Raji (cell line): ENCODE results near the gene BEAN1.

Experiments
- POLR2A ChIP-seq: IDR thresholded peaks from 2 replicates; pipeline ENCODE4 v1.6.1; 2011; ENCODE audit warnings: low read depth, low read length, control low read depth; ENCODE audit not compliant: insufficient read depth

The BEAN1 gene

GRCh38 chr16:66508248-66508913 lies 81.3 kb downstream of the BEAN1 start:
- no peak for TF ChIP-seq POLR2A

GRCh38 chr16:66508914-66509496 lies 81.9 kb downstream of the BEAN1 start:
- TF ChIP-seq POLR2A, result no peak

GRCh38 chr16:66509576-66509975 lies 82.5 kb downstream of the BEAN1 start:
- no peak for TF ChIP-seq POLR2A

GRCh38 chr16:66510298-66510697 lies 83.2 kb downstream of the BEAN1 start:
- TF ChIP-seq POLR2A, result no peak

- TF ChIP-seq POLR2A, result no peak
Measured at GRCh38 chr16:66510711-66511601, 83.9 kb downstream of the BEAN1 start.

DNA sequence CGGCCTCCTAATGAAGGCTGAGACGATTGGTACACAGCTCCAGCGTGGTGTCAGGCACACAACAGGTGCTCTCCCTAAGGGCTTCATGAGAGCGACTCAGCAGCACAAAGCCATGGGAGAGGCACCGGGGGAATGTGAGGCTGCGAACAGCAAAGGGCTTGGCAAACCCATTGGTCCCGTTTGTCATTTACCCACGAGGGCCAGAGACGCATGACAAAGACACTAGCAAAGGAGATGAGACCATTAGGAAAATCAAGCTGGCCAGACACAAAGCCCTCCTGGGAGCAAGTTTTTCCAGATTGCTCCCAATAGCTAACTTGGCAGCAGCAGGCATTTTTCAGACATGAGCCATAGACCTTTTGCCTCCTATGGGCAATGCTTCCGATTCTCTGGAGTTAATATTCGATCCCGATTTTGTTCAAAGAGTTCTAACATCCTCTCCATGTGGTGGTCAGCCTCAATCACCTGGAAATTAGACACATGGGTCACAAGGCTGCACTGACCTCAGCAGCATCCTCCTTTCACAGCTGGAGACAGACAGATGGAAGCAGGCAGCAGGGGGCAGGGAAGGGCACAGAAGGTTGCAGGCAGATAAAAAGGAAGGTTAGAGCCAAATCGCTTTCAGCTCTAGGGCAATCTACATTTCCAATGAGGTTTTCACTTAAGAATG lies 84.6 kb downstream of the BEAN1 start:
- no peak for TF ChIP-seq POLR2A

- no peak for TF ChIP-seq POLR2A
Measured at GRCh38 chr16:66512272-66513110, 85.4 kb downstream of the BEAN1 start.

DNA sequence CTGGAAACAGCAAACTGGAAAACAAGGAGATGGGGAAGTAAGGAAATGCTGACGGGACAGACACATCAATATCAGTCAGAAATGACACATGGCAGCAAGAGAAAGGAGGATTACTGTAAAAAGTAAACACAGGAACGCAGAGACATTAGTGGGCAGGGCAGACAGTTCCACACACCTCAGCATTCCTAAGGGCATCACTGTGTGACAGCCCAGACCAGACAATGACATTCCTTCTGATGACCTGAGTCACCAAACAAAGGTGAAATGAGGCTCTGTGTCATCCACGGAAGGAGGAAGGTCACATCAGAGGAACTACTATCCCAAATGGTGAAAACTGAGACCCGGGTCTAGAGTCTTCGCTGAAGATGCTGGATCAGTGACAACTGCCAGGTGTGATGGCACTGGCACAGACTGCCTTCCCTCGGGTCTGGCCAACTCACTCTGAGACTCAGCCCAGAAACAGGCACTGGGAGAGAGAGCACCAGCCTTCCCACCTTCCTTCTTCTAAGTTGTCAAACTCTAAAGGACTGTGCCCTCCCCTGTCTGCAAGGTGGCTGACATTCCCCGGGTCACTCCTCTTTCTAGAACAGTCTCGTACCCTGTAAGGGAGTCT lies 86.1 kb downstream of the BEAN1 start:
- TF ChIP-seq POLR2A, result no peak

- no peak for TF ChIP-seq POLR2A
Measured at GRCh38 chr16:66515596-66516508, 88.8 kb downstream of the BEAN1 start.

DNA sequence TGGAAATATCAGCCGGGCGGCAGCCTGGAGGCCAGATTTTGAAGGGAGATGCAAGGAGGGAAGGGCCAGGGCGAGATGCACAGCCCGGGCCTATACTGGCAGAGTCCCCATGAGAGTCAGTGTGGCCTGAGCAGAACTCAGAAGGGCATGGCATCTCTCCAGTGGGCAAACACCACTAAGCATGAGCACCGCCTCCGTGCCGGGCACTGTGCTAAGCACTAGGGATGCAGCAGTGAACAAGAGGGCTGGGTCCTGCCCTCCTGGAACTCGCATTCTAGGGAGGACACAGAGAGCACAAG lies 89.4 kb downstream of the BEAN1 start:
- no peak for TF ChIP-seq POLR2A

DNA sequence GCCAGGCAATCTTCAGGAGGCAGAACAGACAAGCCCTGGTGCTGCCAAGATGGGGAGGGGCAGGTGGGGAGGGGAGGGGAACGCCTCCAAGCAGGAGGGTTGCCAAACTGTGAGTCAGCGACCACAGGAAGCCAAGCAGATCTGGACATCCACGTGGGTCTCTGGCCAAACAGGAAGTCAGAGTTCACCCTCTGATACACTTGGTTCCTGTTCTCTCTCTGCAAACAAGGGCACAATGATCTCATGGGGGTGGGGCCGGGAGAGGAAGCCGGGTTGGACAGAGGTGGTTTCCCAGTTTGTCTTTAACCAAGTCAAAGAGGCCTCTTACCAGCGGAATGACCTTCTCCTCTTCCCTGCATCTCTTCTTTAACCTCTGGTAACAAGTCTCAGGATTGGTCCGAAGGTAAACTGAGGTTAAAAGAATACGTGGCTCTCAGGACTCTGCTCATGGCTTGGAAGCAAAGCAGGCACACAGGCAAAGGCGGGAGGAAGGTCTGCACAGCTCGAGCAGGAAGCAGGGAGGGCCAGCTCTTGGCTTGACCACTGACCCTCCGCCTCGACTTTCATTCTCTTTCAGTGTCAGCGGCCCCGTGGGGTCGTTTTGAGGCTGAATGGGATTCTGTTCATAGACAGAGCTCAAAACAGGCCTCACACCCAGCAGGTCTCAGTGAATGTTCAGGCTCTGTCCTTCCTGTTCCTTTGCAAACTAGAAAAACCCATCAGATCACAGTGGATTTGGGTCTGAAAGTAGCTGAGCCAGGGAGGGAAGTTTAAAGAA lies 89.9 kb downstream of the BEAN1 start:
- no peak for TF ChIP-seq POLR2A

DNA sequence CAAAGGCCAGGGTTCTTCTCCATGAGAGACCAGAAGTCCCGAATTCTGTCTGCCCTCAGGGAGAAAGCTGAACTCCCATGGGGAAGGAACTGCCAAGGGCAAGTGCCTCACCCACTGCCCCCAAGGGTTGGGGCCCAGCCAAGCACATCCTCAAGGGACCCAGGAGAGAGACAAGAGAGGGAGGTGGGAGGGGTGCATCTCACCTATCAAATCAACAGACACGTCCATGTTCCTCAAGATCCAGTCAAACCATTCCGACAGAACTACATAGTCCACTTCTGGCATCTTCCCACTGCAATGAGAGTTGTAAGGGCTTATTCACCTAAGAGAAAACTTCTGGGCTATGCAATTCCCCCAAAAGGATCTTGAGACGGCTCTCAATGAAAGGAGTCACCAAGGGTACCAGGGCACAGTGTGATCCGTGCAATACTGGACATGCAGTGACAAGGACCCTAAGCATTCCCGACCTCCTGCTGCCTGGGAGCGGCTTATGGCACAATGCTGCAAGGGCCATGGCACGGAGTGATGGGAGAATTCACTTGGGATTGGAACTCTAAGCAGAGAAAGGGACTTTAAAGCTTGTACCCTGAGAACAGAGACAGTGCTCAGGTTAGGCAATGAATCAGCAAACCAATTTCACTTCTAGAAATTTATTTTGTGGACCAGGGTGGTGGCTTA lies 90.6 kb downstream of the BEAN1 start:
- TF ChIP-seq POLR2A, result no peak
